Parathyroid adenoma (tissue), 2 donors: ENCODE data around the gene PAK6.

ENCODE experiments used
- H2AFZ ChIP-seq: fragments of 300-600 bp; sonication (generic); one replicate; pipeline ENCODE4 v1.7.0; 2017; ENCODE audit warnings: antibody characterized with exemption, mild to moderate bottlenecking
- H3K27ac ChIP-seq: fragments of 300-600 bp; sonication (generic); one replicate; pipeline ENCODE4 v1.7.0; 2017
- H3K27me3 ChIP-seq: fragments of 300-600 bp; sonication (generic); one replicate; pipeline ENCODE4 v1.7.0; 2017; ENCODE audit warnings: low read length; ENCODE audit not compliant: control insufficient read depth, insufficient read depth
- H3K36me3 ChIP-seq: fragments of 300-600 bp; sonication (generic); one replicate; pipeline ENCODE4 v1.7.0; 2017; ENCODE audit warnings: low read length; ENCODE audit not compliant: control insufficient read depth, insufficient read depth
- H3K4me1 ChIP-seq: fragments of 300-600 bp; sonication (generic); one replicate; pipeline ENCODE4 v1.7.0; 2017; ENCODE audit warnings: control low read depth
- H3K4me2 ChIP-seq: fragments of 300-600 bp; sonication (generic); one replicate; pipeline ENCODE4 v1.7.0; 2017; ENCODE audit warnings: low read length
- H3K4me3 ChIP-seq: fragments of 300-600 bp; sonication (generic); one replicate; pipeline ENCODE4 v1.7.0; 2017; ENCODE audit warnings: low read depth, low read length
- H3K79me2 ChIP-seq: fragments of 300-600 bp; sonication (generic); one replicate; pipeline ENCODE4 v1.7.0; 2017; ENCODE audit warnings: control low read depth
- H3K9ac ChIP-seq: fragments of 300-600 bp; sonication (generic); one replicate; pipeline ENCODE4 v1.7.0; 2017; ENCODE audit warnings: mild to moderate bottlenecking
- H3K9me3 ChIP-seq: fragments of 300-600 bp; sonication (generic); one replicate; pipeline ENCODE4 v1.7.0; 2017; ENCODE audit warnings: low read length; ENCODE audit not compliant: control insufficient read depth
- TF ChIP-seq, protein P1 (sequence below): fragments of 300-600 bp; sonication (generic); IDR thresholded peaks from one replicate; pipeline ENCODE4 v1.7.0; 2017; ENCODE audit warnings: antibody characterized with exemption, mild to moderate bottlenecking
- donor health status: primary hyperparathyroidism.

Gene PAK6

DNA sequence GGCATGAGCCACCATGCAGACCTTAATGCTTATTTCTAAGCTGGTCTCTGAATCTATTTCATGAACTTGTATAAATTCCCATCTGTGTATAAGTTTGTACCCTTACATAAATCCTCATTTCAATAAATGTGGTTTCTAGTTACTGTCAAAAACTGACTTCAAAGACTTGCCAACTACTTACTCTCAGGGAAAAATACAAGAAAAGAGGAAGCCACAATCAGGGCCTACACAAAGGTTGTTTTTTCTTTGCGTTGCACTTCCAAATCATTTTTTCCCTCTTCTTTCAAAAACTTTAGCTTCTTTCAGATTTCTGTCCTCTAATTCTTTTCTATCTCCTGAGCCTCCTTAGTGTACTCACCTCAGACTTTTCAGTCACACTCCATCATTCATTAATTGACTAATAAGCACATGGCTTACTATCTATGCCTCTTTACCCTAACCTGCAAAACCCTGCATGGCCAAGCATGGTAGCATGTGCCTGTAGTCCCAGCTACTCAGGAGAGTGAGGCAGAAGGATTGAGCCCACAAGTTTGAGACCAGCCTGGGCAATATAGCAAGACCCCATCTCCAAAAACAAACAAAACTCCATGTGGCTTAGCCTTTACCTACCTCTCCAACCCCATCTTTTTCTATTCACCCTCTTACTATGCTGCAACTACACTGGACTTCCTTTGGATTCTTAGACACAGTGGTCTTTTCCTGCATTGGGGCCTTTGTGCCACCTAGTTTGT is 40.3 kb upstream of the PAK6 start:
- no peaks in the 10 kb centered on the region for H3K9me3 ChIP-seq
- H3K27ac ChIP-seq: no peak overlapping the region
- no peak overlapping the region for H3K9ac ChIP-seq
- H3K36me3 ChIP-seq: no peaks in the 10 kb centered on the region
- TF ChIP-seq, protein P1, sequence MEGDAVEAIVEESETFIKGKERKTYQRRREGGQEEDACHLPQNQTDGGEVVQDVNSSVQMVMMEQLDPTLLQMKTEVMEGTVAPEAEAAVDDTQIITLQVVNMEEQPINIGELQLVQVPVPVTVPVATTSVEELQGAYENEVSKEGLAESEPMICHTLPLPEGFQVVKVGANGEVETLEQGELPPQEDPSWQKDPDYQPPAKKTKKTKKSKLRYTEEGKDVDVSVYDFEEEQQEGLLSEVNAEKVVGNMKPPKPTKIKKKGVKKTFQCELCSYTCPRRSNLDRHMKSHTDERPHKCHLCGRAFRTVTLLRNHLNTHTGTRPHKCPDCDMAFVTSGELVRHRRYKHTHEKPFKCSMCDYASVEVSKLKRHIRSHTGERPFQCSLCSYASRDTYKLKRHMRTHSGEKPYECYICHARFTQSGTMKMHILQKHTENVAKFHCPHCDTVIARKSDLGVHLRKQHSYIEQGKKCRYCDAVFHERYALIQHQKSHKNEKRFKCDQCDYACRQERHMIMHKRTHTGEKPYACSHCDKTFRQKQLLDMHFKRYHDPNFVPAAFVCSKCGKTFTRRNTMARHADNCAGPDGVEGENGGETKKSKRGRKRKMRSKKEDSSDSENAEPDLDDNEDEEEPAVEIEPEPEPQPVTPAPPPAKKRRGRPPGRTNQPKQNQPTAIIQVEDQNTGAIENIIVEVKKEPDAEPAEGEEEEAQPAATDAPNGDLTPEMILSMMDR: no peak
- no peaks in the 10 kb centered on the region for H3K27me3 ChIP-seq
- no peaks in the 10 kb centered on the region for H3K4me1 ChIP-seq
- no peak overlapping the region for H3K4me2 ChIP-seq
- H3K79me2 ChIP-seq: no peaks in the 10 kb centered on the region
- no peak overlapping the region for H3K4me3 ChIP-seq
- no peak overlapping the region for H2AFZ ChIP-seq

DNA sequence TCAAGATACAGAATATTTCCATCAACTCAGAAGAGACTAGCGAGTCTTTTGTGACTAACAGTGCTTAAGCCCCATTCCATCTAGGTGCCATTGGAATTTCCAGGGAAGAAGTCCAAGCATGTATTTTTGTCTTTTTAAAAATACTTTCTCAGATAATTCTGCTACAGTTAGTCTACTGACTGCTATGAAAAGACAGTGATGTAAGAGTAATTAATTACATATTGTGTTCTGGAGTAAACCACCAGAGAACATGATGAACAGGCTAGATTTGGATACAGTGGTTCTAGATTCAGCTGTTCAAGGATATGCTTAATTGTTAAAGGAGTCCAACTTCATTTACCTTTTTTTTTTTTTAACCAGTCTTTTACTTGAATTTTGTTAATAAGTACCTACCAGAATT is 34.8 kb upstream of the PAK6 start:
- Histone ChIP-seq H3K79me2 (no peaks in the 10 kb centered on the region), H3K4me3 (no peak overlapping the region), H2AFZ (no peak overlapping the region), H3K9ac (no peak overlapping the region), H3K27me3 (no peaks in the 10 kb centered on the region), H3K9me3 (no peaks in the 10 kb centered on the region), H3K4me2 (no peak overlapping the region), H3K4me1 (no peaks in the 10 kb centered on the region), H3K27ac (no peak overlapping the region), H3K36me3 (no peaks in the 10 kb centered on the region)
- TF ChIP-seq, protein P1: no peak

DNA sequence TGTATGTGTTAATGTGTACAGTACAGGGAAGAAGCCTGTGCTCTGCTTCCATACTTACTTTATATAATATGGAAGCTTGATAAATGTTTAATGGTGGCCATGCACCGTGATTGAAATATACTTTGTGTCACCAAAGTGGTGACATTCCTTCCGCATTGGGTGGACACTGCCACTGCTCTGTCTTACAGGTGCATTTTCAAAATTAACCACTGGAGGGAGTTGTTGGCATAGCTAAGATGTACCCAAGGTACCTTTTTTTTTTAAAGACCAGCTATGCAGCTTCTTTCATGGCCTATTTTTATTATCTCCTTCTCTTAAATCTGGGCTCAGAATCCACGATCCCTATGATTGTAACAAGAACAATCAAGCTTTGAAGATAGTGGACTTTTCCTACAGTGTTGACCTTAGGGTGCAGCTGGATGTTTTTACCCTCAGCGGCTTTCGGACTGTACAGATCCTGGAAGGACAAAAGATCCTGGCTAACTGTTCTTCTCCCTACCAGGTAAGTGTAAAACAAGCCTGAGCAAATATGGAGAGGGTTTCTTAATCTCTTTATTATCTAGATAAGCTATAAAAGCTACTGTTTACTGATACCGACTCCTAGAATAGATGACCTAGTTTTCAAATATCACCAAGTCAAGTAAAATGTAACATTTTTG is 21.6 kb upstream of the PAK6 start:
- Histone ChIP-seq H2AFZ (no peak overlapping the region), H3K4me3 (no peak overlapping the region), H3K4me1 (no peaks in the 10 kb centered on the region), H3K79me2 (no peaks in the 10 kb centered on the region), H3K9ac (no peak overlapping the region), H3K36me3 (no peaks in the 10 kb centered on the region), H3K27me3 (no peaks in the 10 kb centered on the region), H3K27ac (no peak overlapping the region), H3K4me2 (no peak overlapping the region), H3K9me3 (no peaks in the 10 kb centered on the region)
- TF ChIP-seq, protein P1: peak; percentile 63

DNA sequence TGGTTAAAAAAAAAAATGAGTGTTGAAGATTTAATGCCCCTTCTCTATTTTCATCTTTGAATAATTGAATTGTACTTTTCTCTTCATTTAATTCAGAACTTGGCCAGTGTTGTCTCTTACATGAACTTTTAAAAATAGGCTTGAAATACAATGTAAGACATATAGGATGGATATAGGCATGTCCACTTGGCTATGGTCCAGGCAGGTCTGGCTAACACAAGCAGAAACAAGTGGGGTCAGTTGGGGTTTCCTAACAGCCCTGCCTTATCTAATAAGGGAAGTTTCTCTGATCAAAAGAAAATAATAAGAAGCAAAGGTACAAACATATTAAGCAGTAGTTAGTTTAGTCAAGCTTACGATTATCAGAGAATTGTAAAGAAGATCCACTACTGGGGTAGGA is 19.1 kb upstream of the PAK6 start:
- Histone ChIP-seq H3K4me3 (no peak overlapping the region), H3K36me3 (no peaks in the 10 kb centered on the region), H3K4me2 (no peak overlapping the region), H3K27ac (no peak overlapping the region), H3K9ac (no peak overlapping the region), H3K27me3 (no peaks in the 10 kb centered on the region), H3K79me2 (no peaks in the 10 kb centered on the region), H2AFZ (no peak overlapping the region), H3K4me1 (no peaks in the 10 kb centered on the region), H3K9me3 (no peaks in the 10 kb centered on the region)
- TF ChIP-seq, protein P1: no peak
